Hematopoietic multipotent progenitor cell treated with erythropoietin and hydrocortisone succinate and interleukin-3 and kit ligand, for 15 days (in vitro differentiated cells): ENCODE data around the gene AUTS2.

Experiments used
- DNase-seq: peaks from one replicate; pipeline ENCODE4 v3.0.0-alpha.2; 2015; ENCODE audit warnings: low spot score

AUTS2 gene

DNA sequence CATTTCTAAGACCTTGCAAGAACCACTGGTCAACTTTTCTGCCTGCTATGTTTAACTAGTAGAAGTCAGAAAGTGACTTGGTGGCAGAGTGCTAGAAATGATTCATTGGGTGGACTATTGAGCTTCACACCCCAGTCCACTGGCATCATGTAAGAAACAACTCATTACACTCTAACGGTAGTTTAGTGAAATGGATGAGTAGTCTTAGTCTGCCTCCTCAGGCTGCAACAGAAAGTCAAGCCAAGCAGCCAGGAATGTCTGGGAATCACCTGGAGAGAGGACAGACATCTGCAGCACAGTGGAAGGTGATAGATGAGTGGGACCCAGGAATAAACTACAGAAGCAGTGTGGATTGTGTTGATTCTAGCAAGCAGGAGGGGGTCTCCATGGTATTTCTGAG is 125.4 kb downstream of the AUTS2 start:
- no peak for DNase-seq

DNA sequence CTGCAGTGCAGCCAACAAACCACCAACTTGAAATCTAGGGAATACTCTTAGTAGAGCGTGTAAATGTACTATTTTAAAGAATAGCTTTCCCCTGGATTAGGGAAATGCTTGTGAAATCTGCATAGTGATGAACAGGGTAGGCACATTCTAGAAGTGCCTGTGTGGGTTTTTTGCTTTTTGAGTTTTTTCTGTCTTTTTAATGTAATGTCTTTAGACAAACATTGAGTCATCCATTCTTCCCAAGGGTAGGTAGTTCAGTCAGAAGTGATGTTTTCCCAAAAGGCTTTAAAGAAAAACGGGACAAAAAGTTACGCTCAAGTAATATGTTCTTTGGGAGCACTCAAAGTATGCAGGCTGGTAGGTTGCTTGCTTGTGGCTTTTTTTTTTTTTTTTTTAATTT is 130.0 kb downstream of the AUTS2 start:
- DNase-seq = no peak

DNA sequence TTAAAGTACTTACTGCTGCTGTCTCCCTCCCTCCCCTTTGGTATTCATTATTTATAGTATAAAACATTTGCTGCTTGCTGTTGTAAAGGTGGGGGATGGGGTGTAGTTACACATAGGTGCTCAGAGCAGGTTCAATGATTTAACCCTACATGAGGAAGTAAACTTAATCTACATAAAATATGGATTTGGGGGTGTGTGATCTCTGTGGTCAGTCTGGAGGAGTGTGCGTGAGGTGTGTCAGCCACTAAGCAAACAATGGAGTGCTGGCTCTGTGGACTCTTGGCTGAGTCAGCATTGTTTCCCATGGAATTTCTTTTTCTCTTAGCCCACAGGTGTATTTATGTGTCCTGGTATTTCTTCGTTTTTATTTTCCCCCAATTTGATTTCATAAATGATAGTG is 133.9 kb downstream of the AUTS2 start:
- no peak for DNase-seq

DNA sequence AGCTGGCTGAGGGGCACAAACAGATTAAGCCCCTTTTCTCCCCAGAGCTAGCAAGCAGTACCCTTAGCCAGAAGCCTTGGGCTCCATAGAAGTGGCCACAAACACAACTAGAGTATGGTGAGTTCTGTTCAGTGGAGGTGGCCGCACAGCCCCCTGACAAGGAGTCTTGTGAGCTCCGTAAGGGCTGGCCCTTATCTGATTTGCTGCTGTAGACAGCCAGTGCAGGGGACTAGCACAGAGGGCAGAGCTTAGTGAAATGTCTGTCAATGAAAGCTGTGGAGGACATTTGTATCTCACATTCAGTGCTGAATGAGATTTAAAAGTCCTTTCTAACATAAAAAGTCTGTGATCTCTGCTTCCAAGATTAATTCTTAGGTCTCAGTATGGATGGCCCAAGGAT is 137.3 kb downstream of the AUTS2 start:
- DNase-seq = no peak

DNA sequence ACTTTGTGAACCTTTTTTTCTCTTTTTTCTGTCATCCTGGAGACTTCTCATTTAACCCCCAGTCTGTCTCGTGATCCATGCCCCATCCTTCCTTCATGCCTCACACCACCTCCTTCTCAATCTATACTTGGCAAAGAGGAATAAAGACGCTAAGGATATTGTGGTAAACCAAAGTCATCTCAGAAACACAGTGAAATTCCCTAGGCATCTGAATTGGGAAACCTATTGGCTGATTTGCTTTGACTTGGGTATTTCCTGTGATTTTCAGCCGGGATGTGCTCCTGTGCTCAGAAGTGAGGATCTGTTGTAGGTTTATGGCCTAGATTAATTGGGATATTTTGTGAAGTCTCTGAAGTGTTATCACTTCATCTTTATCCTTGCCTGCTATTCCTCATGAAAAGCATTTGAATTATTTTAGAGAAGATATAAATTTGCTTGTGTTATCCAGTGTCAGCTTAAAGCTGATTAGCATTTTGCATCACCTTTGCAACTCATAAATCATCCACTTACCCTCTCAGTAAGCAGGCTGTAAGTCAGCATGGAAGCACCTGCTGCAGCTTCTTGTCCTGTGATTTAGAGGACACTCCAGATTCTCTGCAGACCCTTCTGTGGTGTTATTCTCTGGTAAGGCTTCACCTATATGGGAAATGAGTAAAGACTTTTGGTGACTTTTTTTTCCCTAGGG is 138.0 kb downstream of the AUTS2 start:
- no peak for DNase-seq

DNA sequence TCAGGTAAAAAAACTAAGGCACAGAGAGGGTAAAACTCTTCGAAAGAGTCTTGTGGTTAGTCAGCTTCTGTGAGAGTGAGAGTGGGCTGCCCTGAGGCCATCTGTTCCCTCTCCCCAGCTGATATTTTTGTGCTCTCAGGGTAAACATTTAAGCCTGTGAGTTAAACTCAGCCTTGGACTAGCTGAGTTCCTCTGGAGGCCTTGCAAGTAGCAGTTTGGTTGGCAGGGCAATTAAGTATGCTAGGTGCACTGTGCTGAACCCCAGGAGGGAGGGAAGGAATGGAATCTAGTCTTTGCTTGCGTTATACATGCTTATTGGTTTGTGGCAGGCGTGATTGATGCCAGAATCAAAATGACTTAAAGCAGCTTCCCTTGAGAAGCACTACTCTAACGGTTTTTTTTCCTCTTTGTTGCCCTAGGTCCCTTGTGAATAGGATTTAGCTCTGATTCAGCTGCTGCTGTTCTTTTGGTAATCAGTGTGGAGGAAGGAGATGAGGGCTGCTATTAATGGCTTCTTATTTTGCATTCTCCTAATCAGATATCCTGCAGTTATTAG is 140.2 kb downstream of the AUTS2 start:
- DNase-seq = no peak

DNA sequence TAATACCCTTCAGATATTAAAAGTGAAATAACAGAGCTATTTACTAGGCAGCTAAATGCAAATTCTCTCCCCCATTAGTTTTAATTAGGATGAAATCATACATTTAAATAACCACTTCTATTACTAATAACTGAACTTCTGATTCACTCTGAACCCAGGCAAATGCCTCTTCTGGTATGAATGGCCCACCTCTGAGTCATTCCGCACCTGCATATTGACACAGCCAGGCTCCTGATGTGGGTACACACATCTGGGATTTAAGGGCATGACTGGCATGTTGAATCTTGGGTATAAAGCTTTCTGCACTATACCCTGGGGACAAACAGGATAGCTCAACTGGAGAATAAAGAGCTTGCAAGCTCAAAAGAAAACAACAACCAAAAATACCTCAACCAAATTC is 140.9 kb downstream of the AUTS2 start:
- no peak for DNase-seq

DNA sequence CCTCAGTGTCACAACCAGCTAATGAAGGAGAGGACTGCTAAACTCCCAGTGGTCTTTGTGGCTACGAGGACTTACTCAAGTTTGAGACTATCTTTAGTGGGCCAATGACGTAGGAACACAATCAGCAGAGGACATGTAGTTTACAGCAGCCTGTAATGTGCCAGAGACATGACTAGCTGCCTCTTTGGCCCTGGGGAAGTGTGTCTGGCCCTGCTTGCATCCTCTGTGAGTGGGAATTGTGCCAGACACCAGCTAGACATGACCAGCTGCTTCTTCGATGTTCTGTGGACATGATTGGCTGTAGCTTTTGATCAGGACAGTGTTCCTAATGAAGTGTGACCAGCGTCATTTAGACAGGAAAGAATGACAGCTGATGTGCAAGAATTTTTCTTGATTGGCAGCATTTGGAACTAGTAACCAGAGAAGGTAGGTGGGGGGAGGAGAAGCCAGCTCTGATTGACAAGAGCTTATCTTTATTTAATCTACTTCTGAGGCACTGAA is 141.7 kb downstream of the AUTS2 start:
- DNase-seq = no peak

DNA sequence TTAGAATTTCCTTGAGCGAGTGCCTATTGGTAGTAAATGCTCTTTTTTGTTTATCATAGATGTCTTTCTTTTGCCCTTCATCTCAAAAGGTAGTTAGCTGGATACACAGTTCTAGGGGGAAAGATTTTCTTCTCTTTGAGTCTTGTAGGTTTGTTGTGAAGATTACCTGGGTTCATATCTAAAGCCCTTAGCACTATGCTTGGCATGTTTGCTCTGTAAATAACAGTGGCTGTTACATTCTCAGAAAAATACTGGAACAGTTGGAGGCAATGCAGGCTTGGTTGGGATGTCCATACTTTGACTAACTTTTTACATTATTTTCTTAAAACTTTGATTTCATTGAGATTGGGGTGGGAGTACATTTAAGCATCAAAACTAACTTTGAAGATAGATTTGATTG is 144.0 kb downstream of the AUTS2 start:
- DNase-seq = no peak

DNA sequence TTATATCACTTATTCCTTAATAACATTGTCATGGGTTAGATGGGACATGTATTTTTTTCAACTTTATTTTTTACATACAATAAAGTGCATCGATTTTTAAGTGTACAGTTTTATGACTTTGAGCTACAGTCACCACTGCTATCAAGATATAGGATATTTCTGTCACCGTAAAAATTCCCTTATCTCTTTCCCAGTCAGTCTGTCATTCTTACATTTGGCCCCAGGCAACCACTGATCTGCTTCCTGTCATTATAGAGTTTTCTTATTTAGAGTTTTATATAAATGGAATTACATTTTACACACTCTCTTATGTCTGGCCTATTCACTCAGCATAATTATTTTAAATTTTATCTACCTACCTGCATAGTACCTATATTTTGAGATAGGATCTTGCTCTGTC is 145.2 kb downstream of the AUTS2 start:
- no peak for DNase-seq

DNA sequence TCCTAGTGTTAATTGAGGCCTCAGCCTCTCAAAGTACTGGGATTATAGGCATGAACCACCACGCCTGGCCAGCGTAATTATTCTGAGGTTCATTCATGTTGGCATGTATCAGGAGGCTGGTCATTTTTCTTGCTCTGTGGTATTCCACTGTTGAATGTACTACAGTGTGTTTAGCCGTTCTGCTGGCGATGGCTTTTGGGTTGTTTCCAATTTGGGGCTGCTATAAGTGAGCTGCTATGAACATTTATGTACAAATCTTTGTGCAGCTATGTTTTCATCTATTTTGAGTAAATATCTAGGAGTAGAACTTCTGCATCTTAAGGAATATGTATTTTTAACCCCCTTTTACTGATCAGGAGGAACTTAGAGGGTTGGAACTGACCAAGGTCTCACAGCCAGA is 145.8 kb downstream of the AUTS2 start:
- DNase-seq = no peak

DNA sequence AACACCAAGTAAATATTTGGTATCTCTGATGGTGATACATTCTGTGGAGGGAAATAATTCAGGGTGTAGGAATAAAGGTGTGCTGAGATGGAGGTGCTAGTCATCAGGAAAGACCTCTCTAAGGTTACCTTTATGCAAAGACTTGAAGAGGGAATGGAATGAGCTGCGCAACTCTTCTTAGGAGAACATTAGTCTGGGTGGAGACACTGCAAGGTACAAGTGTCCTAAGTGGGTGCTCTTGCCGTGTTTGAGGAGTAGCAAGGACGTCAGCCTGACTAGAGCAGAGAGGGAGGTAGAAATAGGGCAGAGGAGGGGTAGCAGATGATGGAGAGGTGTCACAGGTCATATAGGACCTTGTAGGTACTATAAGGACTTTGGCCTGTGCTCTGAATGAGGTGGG is 148.1 kb downstream of the AUTS2 start:
- DNase-seq = no peak

DNA sequence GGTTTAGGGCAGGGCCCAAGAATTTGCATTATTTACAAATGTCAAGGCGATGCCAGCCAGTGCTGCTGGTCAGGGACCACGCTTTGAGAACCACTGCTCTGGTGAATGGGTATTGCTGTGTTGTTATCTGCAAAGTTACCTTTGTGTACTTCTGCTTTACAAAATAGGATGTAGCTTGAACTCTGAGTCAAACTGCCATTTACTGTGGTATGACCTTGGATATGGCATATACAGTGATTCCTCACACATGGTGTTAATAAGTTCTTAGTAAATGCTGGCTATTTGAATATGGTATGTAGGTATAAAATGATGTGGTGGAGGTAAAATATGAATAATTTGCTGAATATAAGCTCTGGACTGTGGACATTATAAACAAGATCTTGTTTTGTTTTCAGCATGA is 148.9 kb downstream of the AUTS2 start:
- DNase-seq = no peak

DNA sequence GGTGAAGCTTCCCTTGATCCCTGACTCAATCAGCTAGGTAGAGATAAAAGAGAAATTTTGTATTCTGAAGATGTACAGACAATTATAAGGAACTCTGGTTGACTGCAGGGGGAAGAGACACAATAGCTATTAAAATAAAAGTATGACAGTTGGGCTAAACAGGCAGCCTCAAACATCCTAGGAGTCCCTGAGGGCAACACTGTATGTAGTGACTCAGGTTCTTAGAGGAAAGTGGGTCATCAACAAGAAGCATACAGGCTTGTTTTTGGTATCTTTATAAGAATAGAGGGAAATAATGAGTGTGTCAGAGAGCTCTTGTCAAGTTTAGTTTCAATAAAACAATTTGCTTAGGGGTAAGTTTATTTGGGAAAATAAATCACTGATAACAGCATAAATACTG is 150.3 kb downstream of the AUTS2 start:
- no peak for DNase-seq

DNA sequence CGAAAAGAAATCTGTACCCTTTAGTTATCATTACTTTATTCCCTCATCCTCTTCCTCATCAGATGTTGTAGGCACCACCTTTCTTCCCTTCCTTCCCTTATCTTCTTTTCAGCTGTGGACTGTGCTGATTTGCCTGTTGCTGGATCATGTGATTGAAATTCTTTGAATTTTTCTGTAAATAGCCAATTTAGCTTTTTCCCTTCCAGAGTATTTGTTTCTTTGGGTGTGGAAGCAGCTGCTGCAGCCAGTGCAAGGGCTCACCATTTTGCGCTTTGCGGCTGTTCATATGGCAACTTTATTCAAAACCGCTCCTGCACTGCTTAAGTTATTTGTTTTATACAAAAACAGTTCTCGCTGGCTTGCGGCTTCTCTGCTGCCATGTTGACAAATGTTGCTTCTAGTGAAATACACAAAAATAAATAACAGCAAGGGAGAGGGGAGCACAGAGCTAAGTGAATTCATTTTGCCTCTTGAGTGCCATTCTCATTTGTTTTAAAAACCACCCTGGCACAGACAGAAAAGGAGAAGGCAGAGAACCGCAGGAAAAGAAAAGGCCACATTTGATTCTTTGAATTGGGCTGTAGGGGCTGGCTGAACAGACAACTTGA is 151.2 kb downstream of the AUTS2 start:
- DNase-seq = no peak

DNA sequence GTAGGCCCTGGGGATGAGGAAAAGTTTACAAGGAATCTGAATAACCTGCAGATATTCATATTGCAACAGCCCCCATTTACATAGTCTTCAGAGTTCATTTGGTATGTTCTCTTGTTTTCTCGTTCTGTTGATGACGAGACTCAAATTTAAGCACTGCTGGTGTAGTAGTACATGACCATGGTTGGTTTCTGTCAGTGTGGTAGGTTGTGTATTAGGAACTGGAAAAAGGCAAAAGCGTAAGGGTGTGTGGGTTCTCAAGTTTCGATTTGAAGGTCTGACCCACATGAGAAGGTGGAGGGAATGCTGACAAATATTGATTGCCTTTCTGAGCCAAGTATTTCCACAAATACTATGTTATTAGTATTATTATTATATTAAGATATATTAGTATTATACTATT is 151.7 kb downstream of the AUTS2 start:
- no peak for DNase-seq

DNA sequence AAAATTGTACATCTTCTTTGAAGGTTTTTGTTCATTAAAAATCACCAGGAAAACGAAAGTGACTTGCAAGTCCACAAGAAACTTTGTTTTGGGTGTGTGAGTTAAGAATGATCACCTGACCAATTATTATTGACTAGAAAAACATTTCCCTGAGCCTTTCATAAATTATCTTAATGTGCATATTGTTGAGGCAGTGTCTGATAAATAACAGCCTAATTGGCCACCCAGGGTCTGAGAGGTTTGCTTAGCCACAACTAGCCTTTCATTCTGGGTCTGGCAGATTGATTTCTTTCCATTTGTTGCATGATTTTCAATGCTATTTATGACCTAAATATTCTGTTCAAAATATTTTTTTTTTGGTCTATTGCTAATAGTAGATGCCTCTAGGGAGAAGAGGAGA is 152.8 kb downstream of the AUTS2 start:
- DNase-seq = no peak

DNA sequence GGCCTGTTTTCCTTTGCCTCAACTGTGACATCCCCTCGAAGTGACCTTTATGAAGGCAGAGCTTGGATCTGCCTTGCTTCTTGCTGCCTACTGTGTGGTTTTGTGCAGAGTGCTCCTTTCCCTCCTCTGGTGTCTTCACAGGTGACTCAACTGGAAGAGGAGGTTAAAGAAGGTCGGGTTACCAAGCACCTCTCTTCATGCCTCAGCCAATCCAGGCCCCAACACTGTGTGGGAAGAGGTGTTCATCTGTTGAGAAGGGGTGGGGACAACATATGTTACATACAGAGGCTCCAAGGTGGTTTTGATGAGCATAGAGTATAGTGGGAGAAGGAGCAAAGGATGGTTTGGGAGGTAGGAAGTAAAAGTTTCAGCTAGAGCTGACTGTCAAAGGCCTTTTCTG is 155.7 kb downstream of the AUTS2 start:
- no peak for DNase-seq

DNA sequence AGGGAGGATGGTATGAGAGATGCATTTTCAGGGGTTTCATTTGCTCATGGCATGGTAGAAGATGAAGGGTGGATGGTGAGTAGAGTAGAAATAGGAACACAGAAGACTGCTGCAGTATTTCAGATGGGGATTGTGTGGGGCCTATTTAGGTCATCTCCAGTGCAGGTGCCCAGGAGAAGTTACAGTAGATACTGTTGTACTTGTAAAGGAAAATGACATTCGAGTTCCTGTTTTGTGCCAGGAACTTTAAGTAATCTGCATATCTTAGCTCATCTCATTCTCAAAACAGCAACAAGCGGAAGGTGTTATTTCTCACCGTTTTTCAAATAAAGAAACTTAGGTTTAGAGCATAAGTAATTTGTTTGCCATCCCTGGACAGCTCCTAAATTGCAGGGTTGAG is 156.2 kb downstream of the AUTS2 start:
- DNase-seq = no peak

DNA sequence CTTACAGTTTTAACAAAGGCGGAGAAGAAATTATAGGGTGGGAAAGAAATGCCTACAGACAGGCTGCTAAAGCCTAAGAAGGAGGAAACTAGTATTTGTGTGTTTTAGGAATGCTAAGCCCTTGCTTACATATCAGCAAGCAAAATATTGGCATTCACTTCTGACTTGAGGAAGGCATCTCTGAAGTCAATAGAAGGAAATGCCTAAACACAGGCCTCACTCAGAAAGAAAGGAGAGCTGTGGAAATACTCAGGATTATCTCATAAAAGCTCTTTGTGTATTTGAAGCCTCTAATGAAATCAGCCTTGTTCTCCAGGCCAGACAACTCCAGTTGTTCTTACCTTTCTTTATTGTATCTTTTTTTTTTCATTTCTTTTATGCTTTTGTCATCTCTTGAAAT is 158.0 kb downstream of the AUTS2 start:
- no peak for DNase-seq

DNA sequence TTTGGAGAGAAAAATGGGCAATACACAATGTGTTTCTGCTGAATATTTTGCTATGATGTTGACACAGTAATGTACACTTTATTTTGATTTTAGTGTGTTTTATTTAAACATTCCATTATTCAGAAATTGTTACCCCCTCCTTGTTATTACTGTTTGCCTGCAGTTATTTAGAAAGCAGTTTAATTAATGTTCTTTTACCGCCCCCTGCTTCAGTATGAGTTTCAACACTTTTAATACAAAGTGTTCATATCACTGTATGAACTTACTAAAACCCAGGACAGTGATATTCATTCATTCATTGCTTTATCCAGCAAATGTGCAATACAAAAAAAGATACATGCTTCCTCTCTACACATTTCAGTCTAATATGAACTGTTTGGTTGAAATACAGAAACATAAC is 159.3 kb downstream of the AUTS2 start:
- DNase-seq = no peak

DNA sequence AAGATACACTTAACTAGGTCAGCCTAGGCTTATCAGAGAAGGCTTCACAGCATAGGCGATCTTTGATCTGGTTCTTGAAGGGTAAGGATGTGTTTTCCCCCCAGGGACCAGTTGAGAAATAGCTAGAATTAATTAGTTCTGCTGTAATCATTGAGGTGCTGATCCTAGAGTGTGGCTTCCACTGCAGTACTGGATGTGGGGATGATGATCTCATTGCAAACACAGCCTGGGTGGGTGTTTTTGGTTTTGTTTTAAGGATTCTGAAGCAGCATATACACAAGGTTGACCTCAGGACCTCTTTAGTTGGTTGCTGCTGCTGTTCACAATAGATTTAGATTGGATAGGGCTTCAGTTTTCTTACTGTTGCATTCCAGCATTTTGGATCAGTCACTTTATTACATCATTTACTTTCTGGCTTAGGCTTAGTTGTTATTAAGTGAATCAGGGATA is 159.7 kb downstream of the AUTS2 start:
- DNase-seq = no peak

DNA sequence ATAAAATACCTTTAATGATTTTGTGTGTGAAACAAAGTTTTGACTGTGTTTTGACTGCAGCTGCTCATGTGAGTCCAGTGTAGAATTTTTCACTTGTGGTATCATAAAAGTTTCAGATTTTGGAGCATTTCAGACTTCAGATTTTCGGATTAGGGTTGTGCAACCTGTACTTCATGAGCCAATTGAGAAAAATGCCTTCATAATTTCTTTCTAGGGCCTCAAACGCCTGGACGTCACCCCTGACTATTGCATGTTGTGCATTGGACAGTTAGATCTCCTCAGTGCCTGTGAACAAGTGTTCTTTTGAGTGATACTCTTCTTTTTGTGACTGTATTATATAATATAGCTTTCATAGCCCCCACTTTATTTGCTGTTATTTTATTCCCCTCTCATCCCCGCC is 161.1 kb downstream of the AUTS2 start:
- DNase-seq = no peak
